ENCODE data around the gene MTHFD2.

MTHFD2 gene

GRCh38 chr2:74201196-74201595 is 2.8 kb downstream of the MTHFD2 start:
- H3K27ac ChIP-seq: peak overlapping the region; percentile 66
- POLR2A ChIA-PET (ENCODE audit: low non-redundant PET): interaction anchor here (1.5 kb wide), 1 partner anchor 22 kb away, joined by 3 read pairs; the partner anchor contains the start of gene MOB1A
- CTCF ChIA-PET: no interaction called here
- DNase-seq (ENCODE audit: low spot score): no peak
- TF ChIP-seq, protein P1, sequence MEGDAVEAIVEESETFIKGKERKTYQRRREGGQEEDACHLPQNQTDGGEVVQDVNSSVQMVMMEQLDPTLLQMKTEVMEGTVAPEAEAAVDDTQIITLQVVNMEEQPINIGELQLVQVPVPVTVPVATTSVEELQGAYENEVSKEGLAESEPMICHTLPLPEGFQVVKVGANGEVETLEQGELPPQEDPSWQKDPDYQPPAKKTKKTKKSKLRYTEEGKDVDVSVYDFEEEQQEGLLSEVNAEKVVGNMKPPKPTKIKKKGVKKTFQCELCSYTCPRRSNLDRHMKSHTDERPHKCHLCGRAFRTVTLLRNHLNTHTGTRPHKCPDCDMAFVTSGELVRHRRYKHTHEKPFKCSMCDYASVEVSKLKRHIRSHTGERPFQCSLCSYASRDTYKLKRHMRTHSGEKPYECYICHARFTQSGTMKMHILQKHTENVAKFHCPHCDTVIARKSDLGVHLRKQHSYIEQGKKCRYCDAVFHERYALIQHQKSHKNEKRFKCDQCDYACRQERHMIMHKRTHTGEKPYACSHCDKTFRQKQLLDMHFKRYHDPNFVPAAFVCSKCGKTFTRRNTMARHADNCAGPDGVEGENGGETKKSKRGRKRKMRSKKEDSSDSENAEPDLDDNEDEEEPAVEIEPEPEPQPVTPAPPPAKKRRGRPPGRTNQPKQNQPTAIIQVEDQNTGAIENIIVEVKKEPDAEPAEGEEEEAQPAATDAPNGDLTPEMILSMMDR (conservative IDR thresholded peaks at IDR 0.05; ENCODE audit: low read depth): no peak

DNA sequence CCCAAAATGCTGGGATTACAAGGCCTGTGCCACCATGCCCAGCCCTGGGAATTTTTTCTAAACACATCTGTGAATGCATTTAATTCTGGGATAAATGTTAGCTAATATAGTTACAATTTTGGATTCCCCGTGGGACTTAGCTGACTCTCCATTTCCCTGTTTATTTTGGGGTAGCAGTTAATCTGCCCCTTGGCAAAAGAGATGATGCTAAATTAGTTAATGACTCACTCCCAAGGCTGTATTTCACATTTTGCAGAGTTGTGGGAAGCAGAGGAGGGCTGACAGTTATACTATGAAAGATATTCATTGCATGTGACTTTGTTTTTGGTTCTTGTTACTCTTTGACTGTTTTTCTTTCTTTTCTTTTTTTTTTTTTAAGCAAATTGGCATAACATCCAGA is 3.2 kb downstream of the MTHFD2 start:
- no peak for DNase-seq (ENCODE audit: low spot score)
- peak overlapping the region; percentile 66 for H3K27ac ChIP-seq
- ChIA-PET CTCF (no interaction called here), POLR2A (ENCODE audit: low non-redundant PET) (no interaction called here)
- TF ChIP-seq, protein P1 (conservative IDR thresholded peaks at IDR 0.05; ENCODE audit: low read depth): no peak

GRCh38 chr2:74204436-74204835 is 6.0 kb downstream of the MTHFD2 start:
- peak overlapping the region; percentile 72 for H3K27ac ChIP-seq
- ChIA-PET CTCF (interaction anchor here (0.7 kb wide), 1 partner anchor 65 kb away, joined by 3 read pairs; no protein-coding TSS in a partner anchor), POLR2A (ENCODE audit: low non-redundant PET) (interaction anchor here (0.5 to 1.7 kb wide), 2 partner anchors 26 to 72 kb away, joined by 3 to 4 read pairs; partner anchors contain the start of gene MOB1A)
- DNase-seq (ENCODE audit: low spot score): no peak
- TF ChIP-seq, protein P1 (conservative IDR thresholded peaks at IDR 0.05; ENCODE audit: low read depth): no peak

DNA sequence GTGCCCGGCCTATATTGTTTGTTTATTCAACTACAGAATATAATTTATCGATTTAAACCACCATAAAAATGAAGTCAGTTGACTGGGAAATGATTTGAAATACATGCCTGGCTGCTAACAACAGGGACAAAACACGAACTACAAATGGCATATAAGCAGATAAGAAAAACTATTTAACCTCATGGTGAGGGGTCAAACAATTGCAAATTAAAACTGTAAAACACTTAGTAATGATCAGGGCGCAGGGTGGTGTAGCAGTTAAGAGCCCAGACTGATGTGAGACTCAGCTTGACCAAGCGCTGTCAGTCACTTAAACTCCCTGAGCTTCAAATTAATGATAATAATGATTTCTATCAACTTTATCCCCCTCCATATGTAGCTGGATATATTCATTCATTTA is 6.7 kb downstream of the MTHFD2 start:
- TF ChIP-seq, protein P1 (conservative IDR thresholded peaks at IDR 0.05; ENCODE audit: low read depth): no peak
- CTCF ChIA-PET: no interaction called here
- DNase-seq (ENCODE audit: low spot score): no peak
- POLR2A ChIA-PET (ENCODE audit: low non-redundant PET): interaction anchor here (1.7 kb wide), 1 partner anchor 27 kb away, joined by 4 read pairs; the partner anchor contains the start of gene MOB1A
- peak overlapping the region; percentile 72 for H3K27ac ChIP-seq

GRCh38 chr2:74205596-74205995 is 7.2 kb downstream of the MTHFD2 start:
- DNase-seq (ENCODE audit: low spot score): no peak
- POLR2A ChIA-PET (ENCODE audit: low non-redundant PET): interaction anchor here (1.7 kb wide), 1 partner anchor 27 kb away, joined by 4 read pairs; the partner anchor contains the start of gene MOB1A
- CTCF ChIA-PET: no interaction called here
- H3K27ac ChIP-seq: peak overlapping the region; percentile 72
- TF ChIP-seq, protein P1 (conservative IDR thresholded peaks at IDR 0.05; ENCODE audit: low read depth): no peak

- no peak for DNase-seq (ENCODE audit: low spot score)
- TF ChIP-seq, protein P1 (conservative IDR thresholded peaks at IDR 0.05; ENCODE audit: low read depth): no peak
- POLR2A ChIA-PET (ENCODE audit: low non-redundant PET): no interaction called here
- CTCF ChIA-PET: no interaction called here
- peak overlapping the region; percentile 65 for H3K27ac ChIP-seq
These were observed 7.8 kb downstream of the MTHFD2 start for GRCh38 chr2:74206180-74206688.
